GM12891 (cell line): ENCODE data around the gene TECTA.

Experiments
- DNase-seq: peaks from one replicate; pipeline ENCODE4 v3.0.0; 2011; ENCODE audit warnings: low spot score; ENCODE audit not compliant: insufficient read length
- FAIRE-seq: peaks from 2 replicates; lab custom pipeline; 2011; peaks lifted over from hg19 to GRCh38; lab: Jason Lieb, UNC
- PAX5 ChIP-seq: IDR thresholded peaks from 2 replicates; pipeline ENCODE4 v1.6.1; 2011; ENCODE audit warnings: low read length, moderate library complexity, mild to moderate bottlenecking; ENCODE audit not compliant: insufficient read depth, severe bottlenecking
- POLR2A ChIP-seq: IDR thresholded peaks from 2 replicates; pipeline ENCODE4 v1.6.1; 2011; ENCODE audit warnings: low read depth, low read length, control low read depth
- POLR2AphosphoS5 ChIP-seq: IDR thresholded peaks from 2 replicates; pipeline ENCODE4 v1.6.1; 2011; ENCODE audit warnings: low read depth, low read length, control low read depth
- POU2F2 ChIP-seq: IDR thresholded peaks from 2 replicates; pipeline ENCODE4 v1.6.1; 2011; ENCODE audit warnings: low read depth, mild to moderate bottlenecking, control low read depth, low read length, moderate library complexity
- SPI1 ChIP-seq: IDR thresholded peaks from 2 replicates; pipeline ENCODE4 v1.6.1; 2011; ENCODE audit warnings: low read depth, low read length, control low read depth
- TAF1 ChIP-seq: IDR thresholded peaks from 2 replicates; pipeline ENCODE4 v1.6.1; 2011; ENCODE audit warnings: low read depth, low read length, control low read depth

TECTA gene

GRCh38 chr11:121223161-121223560 lies 122.1 kb downstream of the TECTA start:
- no peak for FAIRE-seq
- DNase-seq = no peak
- TF ChIP-seq POLR2A = no peak
- no peak for TF ChIP-seq TAF1
- TF ChIP-seq SPI1 = no peak
- no peak for TF ChIP-seq POLR2AphosphoS5
- no peak for TF ChIP-seq PAX5
- TF ChIP-seq POU2F2 = no peak

GRCh38 chr11:121225382-121225781 lies 124.3 kb downstream of the TECTA start:
- DNase-seq = no peak
- TF ChIP-seq SPI1 (no peak), POLR2A (no peak), PAX5 (no peak), POLR2AphosphoS5 (no peak)
- FAIRE-seq = no peak

- FAIRE-seq (no peak), DNase-seq (no peak)
- no peak for TF ChIP-seq TAF1
- TF ChIP-seq POLR2AphosphoS5 = peak; percentile 78
- TF ChIP-seq POLR2A = peak; percentile 80; the same call in 1 of the 2 replicates
- no peak for TF ChIP-seq PAX5
- TF ChIP-seq SPI1 = no peak
These were observed 125.6 kb downstream of the TECTA start for GRCh38 chr11:121226415-121227263.

- no peak for DNase-seq
- FAIRE-seq = no peak
- TF ChIP-seq POLR2AphosphoS5 = no peak
- no peak for TF ChIP-seq TAF1
- no peak for TF ChIP-seq SPI1
- TF ChIP-seq POU2F2 = no peak
- TF ChIP-seq POLR2A = no peak
- no peak for TF ChIP-seq PAX5
These were observed 127.8 kb downstream of the TECTA start for GRCh38 chr11:121228851-121229250.

DNA sequence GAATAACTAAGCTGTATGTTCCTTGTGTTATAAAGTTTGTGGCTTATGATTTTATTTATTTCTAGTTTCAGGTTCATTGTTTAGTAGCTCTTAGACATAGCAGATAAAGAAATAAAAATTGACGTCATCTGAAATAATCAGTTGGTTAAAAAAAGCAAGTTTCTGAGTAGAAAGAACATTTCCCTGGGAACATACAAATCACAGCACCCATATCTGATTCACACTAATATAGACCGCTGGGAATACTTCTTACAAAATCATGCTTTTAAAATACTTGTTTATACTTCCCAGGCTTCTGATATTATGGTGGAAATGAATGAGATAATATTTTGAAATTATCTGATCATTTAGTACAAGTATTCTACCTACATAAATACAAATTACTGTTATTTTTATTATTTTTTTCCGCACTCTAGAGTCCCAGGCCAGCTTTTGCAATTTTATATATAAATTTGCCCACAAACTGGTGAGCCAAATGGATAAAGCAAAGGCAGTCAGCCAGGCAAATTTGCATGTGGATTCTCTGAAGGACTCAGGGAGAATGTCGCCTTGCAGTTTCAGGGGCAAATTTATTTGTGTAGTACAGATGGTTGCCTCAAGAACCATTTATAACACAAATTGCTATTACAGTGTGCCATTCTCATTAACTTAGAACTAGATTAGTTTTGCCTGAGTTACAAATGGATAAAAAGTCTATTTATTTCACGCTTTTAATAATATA lies 128.6 kb downstream of the TECTA start:
- DNase-seq (no peak), FAIRE-seq (no peak)
- no peak for TF ChIP-seq PAX5
- no peak for TF ChIP-seq TAF1

DNA sequence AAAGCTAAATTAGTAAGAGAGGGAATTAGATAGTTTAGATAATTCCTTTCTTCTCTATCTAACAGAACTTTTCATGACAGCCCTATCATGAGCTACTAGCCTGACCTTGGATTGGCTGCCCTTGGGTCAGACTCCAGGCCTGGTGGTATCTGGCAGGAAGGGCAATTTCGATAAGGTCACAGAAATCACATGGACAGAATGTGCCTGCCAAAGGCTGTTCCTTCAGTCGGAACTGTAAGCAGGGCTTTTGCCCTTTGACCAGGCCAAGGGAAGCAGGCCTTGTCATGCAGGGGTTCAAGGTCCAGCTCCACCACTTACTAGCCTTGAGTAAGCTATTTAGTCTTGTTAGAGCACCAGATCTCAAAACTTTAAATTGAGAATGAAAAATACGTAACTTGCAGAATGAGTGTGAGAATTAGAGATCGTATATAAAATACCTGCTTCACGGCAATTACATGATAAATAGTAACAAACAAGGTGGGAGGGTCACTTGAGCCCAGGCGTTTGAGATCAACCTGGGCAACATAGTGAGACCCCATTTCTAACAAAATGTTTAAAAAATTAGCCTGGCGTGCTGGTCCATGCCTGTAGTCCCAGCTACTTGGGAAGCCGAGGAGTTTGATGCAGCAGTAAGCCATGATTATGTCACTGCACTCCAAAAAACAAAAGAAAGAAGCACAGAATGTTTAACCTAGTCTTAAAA lies 130.7 kb downstream of the TECTA start:
- no peak for FAIRE-seq
- no peak for TF ChIP-seq POLR2A
- TF ChIP-seq POU2F2 = no peak
- no peak for TF ChIP-seq SPI1
- TF ChIP-seq POLR2AphosphoS5 = no peak
- no peak for TF ChIP-seq TAF1
- TF ChIP-seq PAX5 = no peak

DNA sequence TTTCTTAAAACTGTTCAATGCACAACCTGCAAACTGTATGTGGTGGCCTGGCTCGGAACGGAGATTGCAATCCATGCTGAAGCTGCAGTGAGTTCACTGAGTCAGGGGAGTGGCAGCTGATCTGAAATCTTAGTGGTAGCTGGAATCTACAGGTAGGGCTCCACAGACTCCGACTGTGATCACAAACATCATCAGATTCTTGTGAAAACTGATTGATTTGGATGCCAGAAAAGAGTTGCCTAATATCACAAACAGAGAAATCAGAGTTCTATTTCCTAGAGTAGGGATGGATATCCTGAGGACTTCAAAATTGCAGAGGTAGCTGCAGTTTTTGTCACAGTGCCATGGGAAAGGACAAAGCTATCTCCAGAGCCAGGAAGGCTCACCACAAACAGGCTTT lies 134.0 kb downstream of the TECTA start:
- TF ChIP-seq SPI1 = no peak
- no peak for TF ChIP-seq POU2F2
- no peak for TF ChIP-seq PAX5
- no peak for TF ChIP-seq POLR2AphosphoS5

More for the DNA sequence above, 130.7 kb downstream of the TECTA start:
- DNase-seq = no peak

GRCh38 chr11:121236115-121237001 lies 135.3 kb downstream of the TECTA start:
- FAIRE-seq = peak; percentile 13
- TF ChIP-seq POLR2A (0 out of 2 replicates have a peak, but pooled peaks have one; percentile 22), PAX5 (no peak), POLR2AphosphoS5 (no peak)
- no peak for DNase-seq

More for the DNA sequence above, 134.0 kb downstream of the TECTA start:
- FAIRE-seq (no peak), DNase-seq (no peak)

DNA sequence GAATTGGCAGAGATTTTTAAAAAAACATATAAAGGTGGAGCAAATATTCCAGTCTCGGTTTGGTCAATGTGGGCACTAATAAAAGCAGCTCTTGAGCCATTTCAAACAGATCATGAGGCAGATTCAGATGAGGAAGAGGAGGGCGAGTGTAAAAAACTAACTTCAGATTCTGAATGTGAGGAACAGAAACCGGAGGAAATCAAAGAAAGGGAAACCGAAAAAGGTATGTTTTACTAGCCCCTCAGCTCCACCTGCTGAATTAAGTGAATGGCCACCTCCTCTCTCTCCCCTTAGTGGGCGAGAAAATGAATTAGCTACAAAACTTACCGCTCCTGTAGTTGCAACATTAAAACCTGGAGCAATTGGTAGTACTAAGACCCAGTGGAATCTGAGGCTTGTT lies 136.2 kb downstream of the TECTA start:
- FAIRE-seq = peak; percentile 91
- peak; percentile 94 for TF ChIP-seq SPI1
- peak; percentile 20 for DNase-seq
